Subcutaneous abdominal adipose tissue (tissue), 5 donors: ENCODE results near the gene SNAP29.
A peak's percentile ranks its signal among the peaks of the same experiment; 100 is the strongest.

ENCODE experiments used
- H3K27ac ChIP-seq: one replicate; pipeline ENCODE4 v1.7.0; 2013; ENCODE audit warnings: low read depth, mild to moderate bottlenecking, inconsistent platforms, low read length, moderate library complexity
- H3K27me3 ChIP-seq, 5 donors: one replicate each; pipeline ENCODE4 v1.7.0; 2013; ENCODE audit warnings: low read length in 5 of 5, inconsistent platforms in 1 of 5; ENCODE audit not compliant: control insufficient read depth in 5 of 5, insufficient read depth in 4 of 5
- H3K36me3 ChIP-seq, 5 donors: one replicate each; pipeline ENCODE4 v1.7.0; 2013; ENCODE audit warnings: low read length in 5 of 5; ENCODE audit not compliant: control insufficient read depth in 5 of 5, insufficient read depth in 5 of 5
- H3K4me1 ChIP-seq, 5 donors: one replicate each; pipeline ENCODE4 v1.7.0; 2013; ENCODE audit warnings: low read length in 5 of 5, mild to moderate bottlenecking in 3 of 5, moderate library complexity in 1 of 5; ENCODE audit not compliant: control insufficient read depth in 5 of 5, insufficient read depth in 5 of 5
- H3K4me3 ChIP-seq, 5 donors: one replicate each; pipeline ENCODE4 v1.7.0; 2013; ENCODE audit warnings: low read length in 5 of 5, low read depth in 1 of 5
- H3K9ac ChIP-seq, 5 donors: one replicate each; pipeline ENCODE4 v1.7.0; 2013; ENCODE audit warnings: low read length in 5 of 5, mild to moderate bottlenecking in 4 of 5, moderate library complexity in 3 of 5
- H3K9me3 ChIP-seq, 5 donors: one replicate each; pipeline ENCODE4 v1.7.0; 2013; ENCODE audit warnings: low read length in 5 of 5; ENCODE audit not compliant: control insufficient read depth in 5 of 5
- donor health status: healthy.
- donor health status: healthy.
- donor health status: healthy.
- donor health status: healthy.
- donor health status: healthy.

SNAP29 gene

DNA sequence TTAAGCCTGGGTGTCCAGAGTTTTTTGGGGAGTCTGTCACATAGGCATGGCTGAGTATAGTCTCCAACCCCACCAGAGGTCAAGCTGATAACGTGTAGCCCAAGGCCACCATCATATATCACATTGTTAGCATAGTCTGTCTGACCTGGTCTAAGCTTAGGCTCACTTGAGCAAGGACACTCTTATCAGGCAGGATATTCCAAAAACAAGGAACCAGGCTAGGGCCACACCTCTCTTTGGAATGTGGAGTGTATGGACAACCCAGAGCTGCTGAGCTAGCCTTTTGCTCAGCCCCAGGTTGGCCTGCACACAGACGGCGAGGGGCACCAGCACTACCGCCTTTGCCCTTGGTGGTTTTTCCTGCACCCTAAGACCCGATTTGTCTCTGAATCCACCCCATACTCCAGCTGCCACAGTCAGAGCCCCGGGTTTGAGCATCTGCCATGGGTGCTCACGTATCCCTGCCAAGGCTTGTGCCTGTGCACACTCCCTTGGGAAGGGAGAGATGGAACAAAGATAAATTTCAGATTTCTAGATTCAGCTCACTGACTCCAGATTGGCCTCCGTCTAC, 7.2 kb downstream of the SNAP29 start:
- no peaks in the 10 kb centered on the region for H3K27me3 ChIP-seq
- H3K9ac ChIP-seq, result no peak overlapping the region
- H3K36me3 ChIP-seq, result peaks cover 3 to 34% (median 27%) of the 10 kb centered on the region in 5 donors
- H3K9me3 ChIP-seq, result no peaks in the 10 kb centered on the region
- no peak overlapping the region for H3K4me3 ChIP-seq
- H3K27ac ChIP-seq, result no peak overlapping the region
- peaks cover 6 to 45% (median 21%) of the 10 kb centered on the region in 5 donors for H3K4me1 ChIP-seq

DNA sequence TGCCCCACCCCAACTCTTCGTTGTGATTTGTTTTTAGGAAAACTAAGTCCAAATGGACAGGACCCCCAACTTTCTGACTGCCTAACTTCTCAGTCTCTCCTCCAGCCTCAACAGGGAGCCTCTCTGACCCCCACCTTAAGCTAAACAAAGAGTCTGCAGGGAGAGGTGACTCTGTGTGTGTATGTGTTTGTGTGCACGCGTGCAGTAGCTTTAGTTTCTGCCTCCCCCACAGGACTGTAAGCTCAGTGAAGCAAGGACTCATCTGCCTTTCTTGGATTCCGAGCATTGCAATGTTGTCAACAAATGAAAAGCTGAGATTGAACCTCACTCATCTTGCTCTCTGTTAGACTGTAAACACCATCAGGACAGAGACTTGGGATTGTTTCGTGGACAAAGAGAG, 7.9 kb downstream of the SNAP29 start:
- H3K4me1 ChIP-seq, result peaks cover 6 to 44% (median 21%) of the 10 kb centered on the region in 5 donors
- H3K36me3 ChIP-seq, result peaks cover 3 to 34% (median 30%) of the 10 kb centered on the region in 5 donors
- H3K27me3 ChIP-seq, result no peaks in the 10 kb centered on the region
- H3K4me3 ChIP-seq, result peak overlapping the region in 3 of 5 donors; percentile 25 to 38 (median 32)
- H3K27ac ChIP-seq, result peak overlapping the region; percentile 81
- H3K9ac ChIP-seq, result peak overlapping the region in 1 of 5 donors; percentile 6
- H3K9me3 ChIP-seq, result no peaks in the 10 kb centered on the region

DNA sequence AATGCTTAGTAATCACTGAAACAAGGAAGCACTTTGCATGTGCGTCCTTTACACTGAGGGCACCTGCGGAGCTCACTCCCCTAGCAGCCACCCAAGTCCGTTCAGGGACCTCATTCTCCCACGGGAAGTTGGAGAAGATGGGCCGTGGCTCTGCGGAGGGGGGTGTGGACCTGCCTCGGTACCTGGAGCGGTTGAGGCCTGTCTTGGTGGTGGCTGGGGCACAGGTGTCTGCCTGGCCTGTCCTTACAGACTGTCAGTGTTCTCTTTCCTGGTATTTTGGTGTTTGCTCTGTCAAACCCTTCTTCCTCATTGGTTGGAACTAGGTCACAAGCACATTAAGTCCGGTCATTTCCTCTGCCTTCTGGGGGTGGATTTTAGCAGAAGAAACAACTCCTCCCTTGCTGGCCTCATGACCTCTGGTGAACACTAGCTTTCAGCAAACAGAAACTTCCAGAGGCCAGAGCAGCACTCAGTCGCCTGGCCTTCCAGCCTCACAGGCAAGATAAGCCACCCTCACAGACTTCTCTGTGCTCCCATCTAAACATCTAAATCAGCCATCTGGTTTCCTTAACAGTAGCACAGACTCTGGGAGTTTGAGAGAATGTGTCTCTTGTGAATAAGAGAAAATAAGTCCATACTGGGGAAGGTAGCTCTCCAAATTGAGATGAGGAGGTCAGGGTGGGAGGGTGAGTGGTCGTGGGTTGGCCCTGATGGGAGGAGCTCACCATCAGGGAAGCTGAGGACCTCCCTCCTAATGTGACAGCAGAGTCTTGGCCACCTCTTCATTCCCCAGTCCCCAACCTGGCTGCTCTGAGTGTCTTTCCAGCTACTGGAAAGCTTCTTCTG, 8.6 kb downstream of the SNAP29 start:
- H3K9me3 ChIP-seq, result no peaks in the 10 kb centered on the region

DNA sequence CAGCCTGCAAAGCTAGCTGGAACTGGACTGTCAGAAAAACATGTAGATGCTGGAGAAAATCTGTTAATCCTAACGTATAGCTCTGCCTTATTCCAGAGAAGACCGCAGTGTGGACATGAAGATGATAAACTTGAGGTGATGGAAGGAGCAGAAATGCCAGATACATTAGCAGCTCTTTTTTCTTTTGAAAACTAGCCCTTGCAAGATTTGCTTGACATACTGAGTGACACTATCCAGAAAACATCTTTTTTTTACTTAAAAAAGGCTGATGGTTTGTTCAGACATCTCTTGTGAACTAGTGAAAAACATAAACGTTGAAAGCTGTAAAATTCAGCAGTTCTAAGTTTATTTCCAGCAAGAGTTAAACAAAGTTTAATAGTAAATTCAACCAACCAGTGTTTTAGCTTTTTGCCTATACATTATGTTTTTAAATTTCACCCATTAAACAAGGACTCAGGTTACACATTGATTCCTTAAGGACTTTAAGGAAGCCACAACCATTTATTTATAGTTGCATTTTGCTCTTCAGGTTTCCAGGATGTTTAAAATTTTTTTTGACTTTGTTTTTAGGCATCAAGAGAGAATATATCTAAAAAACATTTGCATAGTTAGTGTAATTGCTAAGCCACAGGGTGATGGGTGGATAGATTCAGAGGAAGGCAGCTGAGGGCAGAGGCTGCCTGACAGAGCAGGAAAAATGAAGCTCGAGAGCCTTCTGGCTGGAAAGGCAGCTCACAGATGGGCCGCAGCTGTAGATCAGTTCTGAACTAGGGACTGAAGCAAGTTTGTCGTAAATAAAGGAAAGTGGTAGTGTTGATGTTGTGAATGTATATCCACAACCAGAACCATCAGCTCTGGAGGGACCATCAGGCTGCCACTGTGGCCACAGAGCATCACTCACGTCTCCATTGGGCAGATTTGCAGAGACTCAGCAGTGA, 9.5 kb downstream of the SNAP29 start:
- Histone ChIP-seq H3K9ac (peak overlapping the region in 4 of 5 donors; percentile 9 to 70 (median 31)), H3K27me3 (no peaks in the 10 kb centered on the region), H3K4me3 (no peak overlapping the region), H3K9me3 (no peaks in the 10 kb centered on the region), H3K27ac (peak overlapping the region; percentile 81), H3K36me3 (peaks cover 3 to 39% (median 26%) of the 10 kb centered on the region in 5 donors), H3K4me1 (peaks cover 6 to 36% (median 19%) of the 10 kb centered on the region in 5 donors)

More for the DNA sequence above, 8.6 kb downstream of the SNAP29 start:
- Histone ChIP-seq H3K4me1 (peaks cover 6 to 44% (median 21%) of the 10 kb centered on the region in 5 donors), H3K9ac (peak overlapping the region in 4 of 5 donors; percentile 25 to 70 (median 40)), H3K27ac (peak overlapping the region; percentile 81), H3K36me3 (peaks cover 3 to 36% (median 29%) of the 10 kb centered on the region in 5 donors), H3K4me3 (peak overlapping the region in 4 of 5 donors; percentile 25 to 38 (median 28)), H3K27me3 (no peaks in the 10 kb centered on the region)

DNA sequence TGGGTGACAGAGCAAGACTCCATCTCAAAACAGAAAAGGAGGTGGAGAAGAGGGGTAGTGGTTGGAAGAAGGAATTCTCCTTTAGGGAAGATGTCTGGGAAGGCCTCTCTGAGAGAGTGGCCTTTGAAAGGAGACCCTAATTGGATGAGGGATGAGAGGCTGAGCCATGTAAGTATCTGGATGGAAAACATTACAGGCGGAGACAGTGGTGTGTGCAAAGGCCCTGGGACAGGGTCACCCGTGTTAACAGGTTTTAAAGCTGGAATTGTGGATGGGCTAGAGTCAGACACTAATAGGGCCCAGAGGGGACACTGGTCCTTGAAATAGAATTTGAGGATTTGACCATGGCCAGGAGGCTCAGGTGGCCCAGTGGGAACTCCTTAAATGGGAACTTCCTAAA, 10.4 kb downstream of the SNAP29 start:
- Histone ChIP-seq H3K9me3 (no peaks in the 10 kb centered on the region), H3K9ac (no peak overlapping the region), H3K4me3 (no peak overlapping the region), H3K4me1 (peaks cover 6 to 35% (median 19%) of the 10 kb centered on the region in 5 donors), H3K36me3 (peaks cover 0 to 39% (median 28%) of the 10 kb centered on the region in 5 donors), H3K27ac (no peak overlapping the region), H3K27me3 (no peaks in the 10 kb centered on the region)

DNA sequence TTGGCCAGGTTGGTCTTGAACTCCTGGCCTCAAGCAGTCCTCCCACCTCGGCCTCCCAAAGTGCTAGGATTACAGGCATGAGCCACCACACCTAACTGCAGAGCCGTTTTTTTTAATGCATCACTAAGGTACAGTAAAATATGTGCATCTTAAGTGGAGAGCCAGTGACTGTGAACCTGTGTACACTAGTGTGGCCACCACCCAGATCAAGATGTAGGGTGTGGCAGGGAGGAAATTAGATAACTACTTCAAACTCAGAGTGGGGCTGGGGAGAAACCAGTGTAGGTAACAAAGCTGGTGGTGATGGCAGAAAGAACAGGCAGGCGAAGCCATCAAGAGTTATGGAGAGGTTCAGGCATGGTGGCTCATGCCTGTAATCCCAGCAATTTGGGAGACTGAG, 14.4 kb downstream of the SNAP29 start:
- H3K4me3 ChIP-seq, result no peak overlapping the region
- H3K27ac ChIP-seq, result no peak overlapping the region
- H3K4me1 ChIP-seq, result peaks cover 0 to 5% (median 0%) of the 10 kb centered on the region in 5 donors
- peaks cover 0 to 49% (median 39%) of the 10 kb centered on the region in 5 donors for H3K36me3 ChIP-seq
- H3K27me3 ChIP-seq, result no peaks in the 10 kb centered on the region
- H3K9me3 ChIP-seq, result no peaks in the 10 kb centered on the region
- H3K9ac ChIP-seq, result no peak overlapping the region

DNA sequence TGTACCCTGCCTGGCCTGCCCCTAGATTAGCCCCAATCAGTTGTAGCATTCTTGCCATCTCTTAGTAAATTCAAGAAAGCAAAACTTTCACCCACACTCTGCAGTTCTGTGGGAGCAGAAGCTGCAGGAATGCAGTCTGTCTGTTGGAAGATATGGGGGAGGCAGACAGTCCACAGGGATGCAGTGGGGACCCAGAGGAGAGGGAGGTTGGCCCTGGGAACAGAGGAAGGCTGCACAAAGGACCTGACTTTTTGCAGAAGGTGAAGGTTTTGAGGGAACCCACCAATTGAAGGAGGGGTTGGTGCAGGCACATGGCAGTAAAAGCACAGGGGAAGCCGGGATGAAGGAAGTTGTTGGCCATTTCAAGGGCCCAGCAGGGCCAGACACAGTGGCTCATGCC, 16.5 kb downstream of the SNAP29 start:
- peaks cover 0 to 47% (median 40%) of the 10 kb centered on the region in 5 donors for H3K36me3 ChIP-seq
- H3K9me3 ChIP-seq, result no peaks in the 10 kb centered on the region
- H3K4me1 ChIP-seq, result no peaks in the 10 kb centered on the region
- no peak overlapping the region for H3K9ac ChIP-seq
- no peaks in the 10 kb centered on the region for H3K27me3 ChIP-seq
- no peak overlapping the region for H3K4me3 ChIP-seq
- H3K27ac ChIP-seq, result no peak overlapping the region

DNA sequence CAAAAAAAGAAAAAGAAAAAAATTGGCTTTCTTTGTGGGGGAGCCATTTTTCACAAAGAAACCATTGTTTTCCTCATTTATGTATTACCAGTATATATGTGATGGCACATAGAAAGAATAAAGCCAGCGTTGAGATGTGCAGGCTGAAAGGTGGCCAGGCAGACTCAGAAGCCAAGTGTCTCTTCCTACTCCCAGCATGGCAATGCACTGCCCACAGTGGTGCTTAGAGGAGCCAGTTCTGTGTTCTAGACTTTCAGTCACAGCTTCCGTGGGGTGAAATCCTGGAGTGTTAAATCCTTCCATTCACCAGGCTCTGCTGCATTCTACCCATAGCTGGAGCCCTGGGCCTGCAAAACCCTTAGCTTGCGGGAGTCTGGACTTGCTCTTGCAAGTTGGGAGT, 18.9 kb downstream of the SNAP29 start:
- no peaks in the 10 kb centered on the region for H3K9me3 ChIP-seq
- no peaks in the 10 kb centered on the region for H3K4me1 ChIP-seq
- no peak overlapping the region for H3K4me3 ChIP-seq
- H3K27ac ChIP-seq, result no peak overlapping the region
- H3K36me3 ChIP-seq, result peaks cover 0 to 62% (median 45%) of the 10 kb centered on the region in 5 donors
- no peaks in the 10 kb centered on the region for H3K27me3 ChIP-seq
- H3K9ac ChIP-seq, result no peak overlapping the region

DNA sequence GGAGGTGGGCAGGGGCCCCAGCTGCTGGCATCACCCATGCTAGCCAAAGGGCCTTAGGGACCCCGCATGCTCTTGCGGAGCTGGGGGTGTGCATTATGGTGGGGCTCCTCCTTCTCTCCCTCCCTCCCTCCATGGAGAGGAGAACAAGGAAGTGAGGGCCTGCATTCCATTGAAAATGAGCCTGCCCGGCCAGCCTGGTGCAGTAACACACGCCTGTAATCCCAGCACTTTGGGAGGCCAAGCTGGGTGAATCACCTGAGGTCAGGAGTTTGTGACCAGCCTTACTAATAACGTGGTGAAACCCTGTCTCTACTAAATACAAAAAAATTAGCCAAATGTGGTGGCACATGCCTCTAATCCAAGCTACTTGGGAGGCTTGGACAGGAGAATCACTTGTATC, 22.4 kb downstream of the SNAP29 start:
- Histone ChIP-seq H3K27ac (no peak overlapping the region), H3K4me3 (no peak overlapping the region), H3K4me1 (peaks cover 0 to 7% (median 3%) of the 10 kb centered on the region in 5 donors), H3K27me3 (no peaks in the 10 kb centered on the region), H3K9ac (no peak overlapping the region), H3K36me3 (peaks cover 0 to 62% (median 49%) of the 10 kb centered on the region in 5 donors), H3K9me3 (no peaks in the 10 kb centered on the region)
